Subcutaneous adipose tissue (tissue), 4 donors: ENCODE results near the gene ZNF212. TPM values are rescaled to one million over a fixed set of nuclear protein-coding genes. Genes with fewer than 3 reads are reported as not detected.

Source experiments
- total RNA-seq, 4 donors: library from RNA; depleted of rRNA; stranded (reverse); fragments of >200 nt; gene quantifications; one replicate each; pipeline ENCODE4 v1.1.0, GENCODE V29; 2016
- TF ChIP-seq, protein P1 (sequence below): fragments of 450-650 bp; IDR thresholded peaks from one replicate; pipeline ENCODE4 v1.5.1; 2016; ENCODE audit warnings: low read depth, mild to moderate bottlenecking, control low read depth, antibody characterized with exemption, moderate library complexity

The ZNF212 gene
- total RNA-seq, 4 donors from 2014 or later, result 2.0 to 5.5 (median 4.4) TPM

DNA sequence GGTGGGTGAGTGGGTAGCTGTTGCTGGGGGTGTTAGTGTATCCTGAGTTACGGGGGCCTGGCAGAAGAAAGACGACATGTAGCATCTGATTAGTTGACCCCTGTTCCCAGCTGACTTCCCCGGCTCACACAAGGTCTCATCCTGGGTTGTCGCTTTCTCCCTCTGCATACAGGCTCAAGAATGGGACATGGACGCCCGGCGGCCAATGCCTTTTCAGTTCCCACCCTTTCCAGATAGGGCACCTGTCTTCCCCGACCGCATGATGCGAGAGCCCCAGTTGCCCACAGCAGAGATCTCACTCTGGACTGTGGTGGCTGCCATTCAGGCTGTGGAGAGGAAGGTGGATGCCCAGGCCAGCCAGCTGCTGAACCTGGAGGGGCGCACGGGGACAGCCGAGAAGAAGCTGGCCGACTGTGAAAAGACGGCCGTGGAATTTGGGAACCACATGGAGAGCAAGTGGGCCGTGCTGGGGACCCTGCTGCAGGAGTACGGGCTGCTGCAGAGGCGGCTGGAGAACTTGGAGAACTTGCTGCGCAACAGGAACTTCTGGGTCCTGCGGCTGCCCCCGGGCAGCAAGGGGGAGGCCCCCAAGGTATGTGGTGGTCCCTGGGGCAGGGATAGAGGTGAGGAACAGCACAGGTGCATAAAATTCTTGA is 41.2 kb upstream of the ZNF212 start:
- TF ChIP-seq, protein P1, sequence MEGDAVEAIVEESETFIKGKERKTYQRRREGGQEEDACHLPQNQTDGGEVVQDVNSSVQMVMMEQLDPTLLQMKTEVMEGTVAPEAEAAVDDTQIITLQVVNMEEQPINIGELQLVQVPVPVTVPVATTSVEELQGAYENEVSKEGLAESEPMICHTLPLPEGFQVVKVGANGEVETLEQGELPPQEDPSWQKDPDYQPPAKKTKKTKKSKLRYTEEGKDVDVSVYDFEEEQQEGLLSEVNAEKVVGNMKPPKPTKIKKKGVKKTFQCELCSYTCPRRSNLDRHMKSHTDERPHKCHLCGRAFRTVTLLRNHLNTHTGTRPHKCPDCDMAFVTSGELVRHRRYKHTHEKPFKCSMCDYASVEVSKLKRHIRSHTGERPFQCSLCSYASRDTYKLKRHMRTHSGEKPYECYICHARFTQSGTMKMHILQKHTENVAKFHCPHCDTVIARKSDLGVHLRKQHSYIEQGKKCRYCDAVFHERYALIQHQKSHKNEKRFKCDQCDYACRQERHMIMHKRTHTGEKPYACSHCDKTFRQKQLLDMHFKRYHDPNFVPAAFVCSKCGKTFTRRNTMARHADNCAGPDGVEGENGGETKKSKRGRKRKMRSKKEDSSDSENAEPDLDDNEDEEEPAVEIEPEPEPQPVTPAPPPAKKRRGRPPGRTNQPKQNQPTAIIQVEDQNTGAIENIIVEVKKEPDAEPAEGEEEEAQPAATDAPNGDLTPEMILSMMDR, result no peak

DNA sequence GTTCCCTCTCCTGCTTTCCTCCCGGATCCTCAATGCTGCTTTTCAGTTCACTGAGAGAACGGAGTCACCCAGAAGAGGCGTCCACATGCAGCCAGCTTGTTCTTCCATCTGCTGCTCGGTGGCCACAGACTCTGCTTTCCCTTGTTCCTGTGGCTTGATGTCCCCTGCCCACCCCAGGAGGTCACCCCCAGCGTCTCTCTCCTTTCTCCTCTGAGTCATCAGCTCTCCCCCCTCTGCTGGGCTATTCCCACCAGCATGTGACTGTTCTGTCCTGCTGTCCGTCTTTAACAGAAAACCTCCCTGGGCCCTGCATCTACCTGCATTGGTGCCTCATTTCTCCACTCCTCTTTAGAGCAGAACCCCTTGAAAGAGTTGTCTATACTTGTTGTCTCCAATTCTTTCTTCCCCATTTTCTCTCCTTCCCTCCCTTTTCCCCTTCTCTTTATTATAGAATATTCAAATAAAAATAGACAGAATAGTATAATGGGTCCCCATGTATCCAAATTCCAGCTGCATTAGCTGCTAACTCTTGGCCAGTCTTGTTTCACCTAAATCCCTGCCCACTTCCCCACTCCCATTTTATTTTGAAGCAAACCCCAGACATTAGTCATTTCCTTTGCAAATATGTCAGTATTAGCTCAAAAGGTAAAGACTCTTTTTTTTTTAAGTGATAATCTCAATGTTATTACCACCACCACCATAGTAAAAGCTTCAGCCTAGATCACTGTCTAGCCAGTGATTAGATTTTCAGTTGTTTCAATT is 40.0 kb upstream of the ZNF212 start:
- TF ChIP-seq, protein P1, result no peak

DNA sequence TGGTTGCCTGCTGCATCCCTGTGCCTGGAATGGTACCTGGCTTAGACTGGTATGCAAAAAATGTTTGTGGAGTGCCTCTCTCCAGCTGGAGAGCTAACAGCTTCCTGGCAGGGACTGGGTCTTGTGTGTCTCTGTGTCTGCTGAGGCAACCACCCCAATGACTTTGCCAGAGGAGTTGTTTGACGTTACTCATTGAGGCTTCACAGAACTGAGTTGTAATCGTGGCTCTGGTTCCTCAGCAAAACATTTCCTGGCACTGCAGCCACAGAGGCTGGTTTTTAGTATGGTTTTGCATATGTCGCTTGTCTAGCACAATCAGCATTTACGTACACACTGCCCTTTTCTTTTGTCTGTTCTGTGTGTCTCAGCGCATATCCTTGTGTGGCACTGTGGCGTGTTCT is 36.6 kb upstream of the ZNF212 start:
- TF ChIP-seq, protein P1, result no peak

DNA sequence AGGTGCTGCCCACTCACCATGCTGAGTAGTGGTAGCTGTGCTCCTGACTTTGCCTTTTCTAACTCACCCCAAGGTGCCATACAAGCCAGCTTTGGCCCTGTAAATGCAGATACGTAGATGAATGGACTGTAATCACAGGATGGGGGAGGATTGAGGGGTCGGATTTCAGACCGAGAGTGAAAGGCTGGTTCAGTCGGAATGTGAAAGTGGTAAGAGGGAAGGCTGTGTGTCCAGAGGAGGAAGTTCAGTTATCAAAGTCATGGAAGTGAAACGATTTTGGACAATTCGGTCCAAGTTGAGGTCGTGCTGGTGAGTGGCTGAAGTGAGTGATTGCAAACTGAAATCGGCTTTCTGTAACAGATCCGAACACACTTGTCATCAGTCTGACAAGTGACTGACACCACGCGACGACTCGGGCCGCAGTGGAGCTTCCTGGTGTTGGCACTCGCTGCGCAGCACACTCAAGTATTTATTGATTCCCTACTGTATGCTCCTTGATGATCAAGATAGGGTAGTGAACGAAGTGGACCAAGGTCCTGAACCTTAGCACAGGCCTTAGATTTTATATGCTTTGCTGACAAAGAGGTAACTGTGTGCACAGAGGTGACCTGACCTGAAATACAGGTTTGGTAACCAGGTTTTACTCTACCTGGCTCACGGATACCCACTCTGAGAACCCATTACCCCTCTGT is 33.6 kb upstream of the ZNF212 start:
- TF ChIP-seq, protein P1, result no peak

DNA sequence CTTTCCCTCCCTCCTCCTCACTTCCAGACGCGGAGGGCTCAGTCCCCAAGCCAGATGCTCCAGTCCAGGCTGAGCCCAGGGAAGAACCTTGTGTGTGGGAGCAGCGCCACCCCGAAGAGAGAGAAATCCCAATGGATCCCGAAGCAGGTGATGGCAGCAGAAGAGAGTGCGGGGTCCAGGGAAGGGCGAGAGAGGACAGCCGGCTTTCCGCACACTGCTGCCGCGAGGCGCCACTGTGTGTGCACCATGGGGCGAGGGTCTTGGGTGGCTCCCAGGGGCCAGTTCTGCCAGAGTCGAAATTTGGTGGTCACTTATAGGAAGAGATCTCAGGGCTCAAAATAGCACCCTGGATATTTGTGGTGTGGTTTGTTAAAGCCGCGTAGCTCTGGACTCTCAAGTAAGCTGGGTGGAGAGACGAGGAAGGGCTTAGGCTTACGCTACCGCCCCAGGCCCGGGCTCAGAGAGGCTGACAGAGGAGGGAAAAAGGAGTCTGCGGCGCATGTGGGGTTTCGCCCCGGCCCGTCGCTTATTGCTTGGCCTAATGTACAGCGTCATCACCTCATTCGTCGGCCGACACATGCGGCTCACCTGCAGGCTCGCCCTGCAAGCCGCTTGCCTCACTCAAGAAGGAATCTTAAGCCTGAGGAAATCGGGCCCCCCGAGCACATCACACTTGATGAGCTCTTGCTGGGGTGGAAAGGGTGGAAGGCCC is 32.0 kb upstream of the ZNF212 start:
- TF ChIP-seq, protein P1, result no peak

DNA sequence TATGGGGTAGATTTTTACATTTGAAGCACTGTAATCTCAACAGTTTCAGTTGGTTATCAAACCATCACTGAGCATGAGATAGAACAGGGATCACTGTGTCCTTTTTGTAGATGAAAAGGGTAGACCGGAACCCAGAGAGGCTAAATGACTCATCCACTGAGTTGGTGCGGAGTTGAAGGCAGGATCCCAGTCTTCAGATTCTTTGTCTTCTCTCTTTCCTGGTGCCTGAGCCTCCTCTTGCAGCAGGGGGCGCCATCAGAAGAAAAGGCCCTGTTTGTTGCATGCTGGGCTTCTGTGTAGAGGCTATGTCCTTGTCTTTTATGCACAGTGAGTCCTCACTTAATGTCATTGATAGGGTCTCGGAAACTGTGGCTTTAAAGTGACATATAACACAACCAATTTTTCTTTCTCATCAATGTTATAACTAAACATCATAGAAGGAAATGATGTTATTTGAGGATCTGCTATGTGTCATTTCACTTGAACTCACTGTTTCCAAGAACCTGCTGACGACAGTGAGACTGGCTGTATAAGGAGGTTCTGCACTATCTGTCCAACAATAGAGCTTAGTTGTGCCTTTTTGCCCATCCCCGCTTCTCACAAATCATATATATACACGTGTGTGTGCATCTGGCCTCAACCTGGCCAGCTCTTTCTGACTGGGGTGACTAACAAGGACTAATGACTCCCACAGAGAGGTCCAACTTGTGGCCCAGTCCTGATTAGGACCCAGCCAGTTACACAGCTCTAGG is 29.8 kb upstream of the ZNF212 start:
- TF ChIP-seq, protein P1, result no peak
